Epithelial cell of proximal tubule (primary cell): ENCODE results near the gene MARK2. TPM values are rescaled to one million over a fixed set of nuclear protein-coding genes. Genes with fewer than 3 reads are reported as not detected.

Source experiments
- DNase-seq: peaks from one replicate; pipeline ENCODE4 v3.0.0-alpha.2; 2011; ENCODE audit warnings: low read depth
- H3K4me3 ChIP-seq: 2 replicates; pipeline ENCODE4 v1.5.1; 2011; ENCODE audit warnings: low read depth, mild to moderate bottlenecking, low read length
- CTCF ChIP-seq: conservative IDR thresholded peaks from 2 replicates; pipeline ENCODE4 v1.5.1; 2012; ENCODE audit warnings: low read depth, mild to moderate bottlenecking, low read length
- total RNA-seq: library from RNA; depleted of rRNA; stranded (reverse); fragments of >200 nt; gene quantifications from 2 replicates; pipeline ENCODE4 v1.2.3, GENCODE V29; 2015

Gene MARK2
- total RNA-seq, 1 donor from 2014 or later, result 36.2 TPM

GRCh38 chr11:63837027-63837688, 1.8 kb upstream of the MARK2 start:
- H3K4me3 ChIP-seq, result no peak overlapping the region
- DNase-seq, result no peak
- peak; percentile 93 for TF ChIP-seq CTCF

DNA sequence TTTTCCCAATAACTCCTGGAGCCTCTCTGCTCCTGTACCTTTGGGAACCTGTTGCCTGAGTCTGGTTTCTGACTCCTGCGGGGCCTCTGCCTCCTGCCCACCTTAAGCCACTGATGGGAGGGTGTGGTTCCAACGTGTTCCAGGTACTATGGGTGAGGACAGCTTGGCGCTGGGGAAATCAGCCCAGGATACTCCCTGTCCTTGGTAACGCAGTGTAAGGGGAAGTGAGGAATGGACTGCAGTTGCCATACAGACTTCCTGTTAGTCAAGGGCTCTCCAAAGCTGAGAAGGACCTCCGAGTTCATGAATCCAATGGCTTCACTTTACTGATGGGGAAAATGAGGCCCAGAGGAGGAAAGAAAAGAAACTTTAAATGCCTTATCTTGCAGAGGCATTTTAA, 1.2 kb upstream of the MARK2 start:
- no peak for DNase-seq
- H3K4me3 ChIP-seq, result no peak overlapping the region
- TF ChIP-seq CTCF, result no peak

DNA sequence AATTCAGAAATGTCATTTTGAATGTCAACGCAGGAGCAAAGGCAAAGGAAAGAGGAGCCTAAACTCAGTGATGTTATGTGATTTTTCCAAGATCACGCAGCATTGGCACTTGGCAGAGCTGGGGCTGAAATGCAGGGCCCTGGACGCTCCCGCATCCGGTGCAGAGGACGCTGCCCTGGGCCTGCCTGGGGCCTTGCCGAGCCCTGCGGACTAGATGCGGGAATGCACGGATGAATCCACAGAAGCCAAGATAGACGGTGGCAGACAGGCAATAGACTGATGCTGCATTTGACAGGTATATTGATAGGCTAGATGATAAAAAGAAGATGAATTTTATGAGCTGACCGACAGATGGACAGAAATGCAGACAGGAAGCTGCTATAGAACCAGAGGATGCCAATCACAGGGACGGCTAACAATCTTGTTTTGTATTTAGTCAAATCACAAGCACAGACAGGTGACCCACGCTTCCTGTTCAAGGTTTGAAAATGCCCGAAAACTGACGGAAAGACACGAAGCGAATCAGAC, 696 bp upstream of the MARK2 start:
- peak overlapping the region; percentile 33 for H3K4me3 ChIP-seq
- no peak for TF ChIP-seq CTCF
- peak; percentile 71 for DNase-seq

GRCh38 chr11:63839508-63840355, 822 bp downstream of the MARK2 start:
- H3K4me3 ChIP-seq, result peak overlapping the region; percentile 94
- DNase-seq, result no peak
- TF ChIP-seq CTCF, result no peak

DNA sequence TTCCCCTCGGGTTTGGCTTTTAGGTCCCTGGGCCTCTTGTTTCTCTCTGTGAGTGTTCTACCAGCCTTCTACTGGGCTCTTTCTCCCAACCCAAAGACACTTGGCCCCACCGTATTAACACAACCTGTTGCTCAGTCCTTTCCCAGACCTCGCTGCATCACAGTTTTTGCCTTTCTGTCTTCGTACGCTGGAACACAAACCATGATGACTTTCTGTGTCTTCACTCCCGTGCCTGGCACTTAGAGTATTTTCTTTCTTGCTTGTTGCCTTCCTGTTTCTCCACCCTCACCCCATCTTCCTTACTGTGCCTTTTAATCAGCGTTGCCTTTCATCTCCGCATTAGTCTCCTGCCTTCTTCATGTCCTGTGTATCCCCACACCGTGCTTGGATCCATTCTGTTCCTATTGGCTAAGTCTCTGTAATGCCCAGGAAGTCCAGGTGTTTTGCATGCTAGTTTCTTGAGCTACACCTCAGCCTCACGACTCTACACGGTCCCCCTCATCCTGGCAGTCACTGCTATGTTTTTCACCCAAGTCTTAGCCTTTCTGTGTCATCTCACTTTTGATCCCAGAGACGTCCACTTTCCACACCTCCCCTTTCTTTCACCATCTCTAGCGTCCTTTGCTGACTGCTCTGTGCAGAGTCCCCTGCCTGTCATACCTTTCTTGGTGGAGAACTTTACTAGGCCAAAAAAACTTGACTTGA, 1.6 kb downstream of the MARK2 start:
- H3K4me3 ChIP-seq, result peak overlapping the region; percentile 94
- no peak for DNase-seq
- TF ChIP-seq CTCF, result no peak

- TF ChIP-seq CTCF, result no peak
- peak overlapping the region; percentile 94 for H3K4me3 ChIP-seq
- no peak for DNase-seq
Measured at GRCh38 chr11:63841554-63841953, 2.6 kb downstream of the MARK2 start.
